ENCODE measurements around the gene C5orf15. TPM values are rescaled to one million over a fixed set of nuclear protein-coding genes. Genes with fewer than 3 reads are reported as not detected.

Gene C5orf15
- total RNA-seq, 1 donor from 2014 or later, result 73.2 TPM

GRCh38 chr5:133924221-133924920, 44.1 kb downstream of the C5orf15 start:
- H3K4me3 ChIP-seq (ENCODE audit: low read depth, low read length), result no peak overlapping the region
- TF ChIP-seq CTCF (conservative IDR thresholded peaks at IDR 0.05; ENCODE audit: low read depth, low read length), result no peak
- DNase-seq (ENCODE audit: low read depth), result no peak

GRCh38 chr5:133921979-133922378, 46.4 kb downstream of the C5orf15 start:
- no peak for TF ChIP-seq CTCF (conservative IDR thresholded peaks at IDR 0.05; ENCODE audit: low read depth, low read length)
- no peak overlapping the region for H3K4me3 ChIP-seq (ENCODE audit: low read depth, low read length)
- no peak for DNase-seq (ENCODE audit: low read depth)

- no peak for DNase-seq (ENCODE audit: low read depth)
- no peak overlapping the region for H3K4me3 ChIP-seq (ENCODE audit: low read depth, low read length)
- TF ChIP-seq CTCF (conservative IDR thresholded peaks at IDR 0.05; ENCODE audit: low read depth, low read length), result no peak
Observed at GRCh38 chr5:133921069-133921468, 47.4 kb downstream of the C5orf15 start.

GRCh38 chr5:133919148-133920136, 49.0 kb downstream of the C5orf15 start:
- TF ChIP-seq CTCF (conservative IDR thresholded peaks at IDR 0.05; ENCODE audit: low read depth, low read length), result peak; percentile 7
- H3K4me3 ChIP-seq (ENCODE audit: low read depth, low read length), result no peak overlapping the region
- no peak for DNase-seq (ENCODE audit: low read depth)

GRCh38 chr5:133918731-133919130, 49.7 kb downstream of the C5orf15 start:
- TF ChIP-seq CTCF (conservative IDR thresholded peaks at IDR 0.05; ENCODE audit: low read depth, low read length), result no peak
- DNase-seq (ENCODE audit: low read depth), result no peak

GRCh38 chr5:133918316-133918715, 50.1 kb downstream of the C5orf15 start:
- no peak for TF ChIP-seq CTCF (conservative IDR thresholded peaks at IDR 0.05; ENCODE audit: low read depth, low read length)
- H3K4me3 ChIP-seq (ENCODE audit: low read depth, low read length), result no peak overlapping the region
- no peak for DNase-seq (ENCODE audit: low read depth)

More at GRCh38 chr5:133918731-133919130, 49.7 kb downstream of the C5orf15 start:
- H3K4me3 ChIP-seq (ENCODE audit: low read depth, low read length), result no peak overlapping the region
